ENCODE measurements around the gene TLR9.

TLR9 gene

DNA sequence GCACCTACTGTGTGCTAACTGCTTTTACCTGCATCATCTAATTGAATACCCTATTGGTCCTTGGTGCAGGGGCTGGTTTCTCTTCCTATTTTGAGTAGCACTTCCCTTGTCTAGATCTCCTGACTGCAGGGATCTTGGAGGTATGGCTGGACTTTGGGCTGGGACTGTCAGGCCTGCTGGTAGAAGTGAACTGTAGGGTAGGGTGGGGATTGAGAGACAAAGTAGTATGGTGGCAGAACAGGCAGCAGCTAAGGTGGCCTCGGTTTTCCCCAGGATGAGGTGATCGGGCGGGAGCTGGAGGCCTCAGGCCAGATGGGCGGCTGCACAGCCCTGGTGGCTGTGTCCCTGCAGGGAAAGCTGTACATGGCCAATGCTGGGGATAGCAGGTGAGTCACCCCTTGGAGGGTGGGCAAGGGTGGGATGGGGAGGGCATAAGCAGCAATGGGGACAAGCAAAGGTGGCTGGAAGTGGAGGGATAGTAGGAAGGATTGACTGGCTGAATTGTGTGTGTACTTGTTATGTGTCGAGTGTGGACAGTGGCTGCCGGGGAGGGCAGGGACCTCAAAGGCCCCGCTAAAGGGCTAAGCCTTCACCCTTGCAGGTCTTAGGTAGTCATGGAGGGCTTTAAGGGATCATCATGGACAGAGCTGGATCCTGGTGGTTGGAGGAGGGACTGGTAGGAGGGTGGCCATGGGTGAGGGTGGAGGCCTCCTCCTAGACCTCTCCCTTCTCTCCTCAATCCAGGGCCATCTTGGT, 22.1 kb upstream of the TLR9 start:
- no peak for DNase-seq (ENCODE audit: low read depth, low spot score)
- H3K27ac ChIP-seq: no peak overlapping the region

GRCh38 chr3:52246728-52247408, 21.4 kb upstream of the TLR9 start:
- H3K27ac ChIP-seq: no peak overlapping the region
- no peak for DNase-seq (ENCODE audit: low read depth, low spot score)

DNA sequence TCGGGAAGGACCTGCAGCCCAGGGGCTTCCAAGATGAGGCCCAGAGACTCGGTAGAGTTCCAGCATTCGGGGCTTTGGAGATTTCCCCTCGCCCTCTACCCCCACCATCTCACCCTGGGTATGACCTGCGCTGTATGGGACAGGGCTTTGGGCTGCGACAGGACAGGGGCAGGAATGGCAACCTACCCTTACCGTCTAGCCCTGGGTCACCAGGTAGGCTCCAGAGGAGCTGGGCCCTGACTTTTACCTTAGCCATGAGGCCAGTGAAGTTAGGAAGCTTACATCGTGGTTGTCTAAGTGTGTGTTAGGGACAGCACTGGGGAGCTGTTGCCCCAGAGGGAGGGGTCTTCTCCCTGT, 20.8 kb upstream of the TLR9 start:
- peak overlapping the region; percentile 67 for H3K27ac ChIP-seq
- DNase-seq (ENCODE audit: low read depth, low spot score): no peak

DNA sequence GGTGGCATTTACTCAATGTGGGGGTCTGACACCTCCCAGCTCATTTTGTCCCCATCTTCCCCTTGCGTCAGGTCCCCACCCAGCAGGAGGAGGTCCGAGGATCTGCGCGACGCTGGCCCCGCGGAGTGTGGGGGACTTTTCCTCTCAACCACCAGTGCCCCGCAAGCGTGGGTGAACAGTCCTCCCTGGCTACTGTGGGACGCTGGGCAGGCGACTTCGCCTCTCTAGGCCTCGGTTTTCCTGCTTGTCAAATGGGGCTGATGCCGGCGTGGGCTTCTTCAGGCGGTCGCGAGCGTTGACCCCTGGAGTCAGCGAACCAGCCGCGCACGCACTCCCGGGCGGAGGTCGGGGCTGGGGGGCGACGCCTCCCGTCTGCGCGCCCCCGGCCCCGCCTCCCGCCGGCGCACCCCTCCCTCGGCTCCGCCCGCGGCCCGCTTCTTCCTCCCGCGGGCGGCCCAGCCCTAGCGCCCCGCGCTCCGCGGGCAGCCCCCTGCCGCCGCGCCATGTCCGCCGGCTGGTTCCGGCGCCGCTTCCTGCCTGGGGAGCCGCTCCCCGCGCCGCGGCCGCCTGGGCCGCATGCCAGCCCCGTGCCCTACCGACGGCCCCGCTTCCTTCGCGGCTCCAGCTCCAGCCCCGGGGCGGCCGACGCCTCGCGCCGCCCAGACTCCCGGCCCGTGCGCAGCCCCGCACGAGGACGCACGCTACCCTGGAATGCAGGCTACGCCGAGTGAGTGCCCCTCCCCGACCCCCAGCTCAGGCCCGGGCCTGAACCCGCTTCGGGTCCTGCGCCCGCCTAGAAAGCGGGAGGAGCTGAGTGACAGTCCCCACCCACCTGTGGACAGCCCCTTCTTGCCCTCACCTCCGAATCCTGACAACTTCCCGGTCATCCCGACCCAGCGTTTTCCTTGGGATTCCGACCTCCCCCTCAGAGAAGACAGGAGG, 20.1 kb upstream of the TLR9 start, which contains the start of gene PPM1M:
TSS of gene PPM1M (plus strand) at position 438 of the 942 bp plus-strand sequence. CDS start at position 504, 66 bp downstream.
- H3K27ac ChIP-seq: peak within 1 kb of the TSS; percentile 67
- no peak for DNase-seq (ENCODE audit: low read depth, low spot score)

GRCh38 chr3:52243791-52244628, 18.6 kb upstream of the TLR9 start:
- no peak for DNase-seq (ENCODE audit: low read depth, low spot score)

DNA sequence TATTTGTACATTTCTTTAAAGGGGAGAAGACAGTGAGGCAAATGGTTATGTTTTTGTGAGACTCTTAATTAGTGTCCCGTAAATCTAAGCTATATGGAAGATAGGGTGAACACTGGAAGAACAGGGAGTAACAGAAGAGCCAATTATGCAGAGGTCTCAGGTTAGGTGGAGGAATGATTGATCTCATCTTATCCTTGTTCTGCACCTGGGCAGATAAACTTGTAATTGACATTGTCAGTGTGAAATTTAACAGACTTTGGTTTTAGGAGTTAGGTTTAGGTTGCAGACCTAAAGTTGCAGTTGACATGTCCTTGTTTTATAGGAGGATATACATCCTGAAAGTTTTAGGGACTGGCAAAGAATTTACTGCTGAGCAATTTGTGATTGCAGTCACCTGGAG, 16.6 kb upstream of the TLR9 start:
- no peak overlapping the region for H3K27ac ChIP-seq
- no peak for DNase-seq (ENCODE audit: low read depth, low spot score)

More at GRCh38 chr3:52243791-52244628, 18.6 kb upstream of the TLR9 start:
- H3K27ac ChIP-seq: peak overlapping the region; percentile 67

GRCh38 chr3:52240886-52241370, 15.5 kb upstream of the TLR9 start:
- peak overlapping the region; percentile 94 for H3K27ac ChIP-seq
- DNase-seq (ENCODE audit: low read depth, low spot score): no peak

DNA sequence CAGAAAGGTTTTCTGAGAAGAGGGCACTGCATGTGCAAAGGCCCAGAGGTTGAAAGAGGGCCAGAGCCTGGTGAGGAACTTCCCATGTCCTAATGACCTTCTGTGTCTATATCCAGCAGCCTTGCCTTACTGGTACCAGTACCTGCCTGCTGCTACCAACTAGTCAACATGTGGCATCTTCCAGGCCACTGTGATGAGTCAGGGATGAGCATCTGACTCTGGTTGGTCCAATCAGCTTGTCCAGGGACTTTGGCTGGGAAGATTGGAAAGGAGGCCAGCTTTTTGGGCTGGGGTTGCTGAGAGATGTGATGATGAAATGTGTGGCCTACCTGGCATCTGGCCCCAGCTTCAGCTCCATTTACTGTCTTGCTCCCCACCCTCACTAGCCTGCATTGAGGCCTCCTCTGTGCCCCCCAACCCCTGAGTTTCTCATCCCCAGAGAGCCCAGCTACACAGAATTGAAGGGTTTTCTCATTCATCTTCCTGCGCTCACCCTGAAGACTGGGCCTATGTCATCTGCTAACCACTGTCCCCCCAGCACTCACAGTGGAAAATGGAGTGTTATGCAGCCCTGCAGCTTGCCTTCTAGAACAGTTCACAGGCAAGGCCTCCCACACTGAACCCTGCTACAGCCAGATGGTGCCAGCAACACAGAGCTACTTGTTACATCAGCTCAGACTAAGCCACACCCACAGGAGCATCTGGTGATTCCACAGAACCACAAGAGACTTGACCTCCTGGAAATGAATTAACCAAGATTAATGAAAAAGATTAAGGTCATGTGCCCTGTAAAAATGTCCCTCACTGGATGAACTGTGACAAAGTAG, 14.8 kb upstream of the TLR9 start:
- DNase-seq (ENCODE audit: low read depth, low spot score): no peak
- H3K27ac ChIP-seq: peak overlapping the region; percentile 94

- no peak for DNase-seq (ENCODE audit: low read depth, low spot score)
These were observed 13.6 kb upstream of the TLR9 start, which contains the start of gene TWF2 for GRCh38 chr3:52238761-52239701. TWF2 (minus strand) TSS chr3:52239158; CDS start chr3:52239016, 142 bp downstream.

GRCh38 chr3:52238193-52238760, 12.8 kb upstream of the TLR9 start:
- no peak for DNase-seq (ENCODE audit: low read depth, low spot score)
- peak overlapping the region; percentile 94 for H3K27ac ChIP-seq

More at GRCh38 chr3:52238761-52239701, 13.6 kb upstream of the TLR9 start, which contains the start of gene TWF2:
- H3K27ac ChIP-seq: peak within 1 kb of the TSS; percentile 94

- no peak for DNase-seq (ENCODE audit: low read depth, low spot score)
These were observed 12.3 kb upstream of the TLR9 start for GRCh38 chr3:52237657-52238172.

GRCh38 chr3:52237006-52237656, 11.7 kb upstream of the TLR9 start:
- no peak for DNase-seq (ENCODE audit: low read depth, low spot score)
- H3K27ac ChIP-seq: peak overlapping the region; percentile 94

More at GRCh38 chr3:52237657-52238172, 12.3 kb upstream of the TLR9 start:
- peak overlapping the region; percentile 94 for H3K27ac ChIP-seq

GRCh38 chr3:52236424-52236886, 11.0 kb upstream of the TLR9 start:
- no peak overlapping the region for H3K27ac ChIP-seq
- DNase-seq (ENCODE audit: low read depth, low spot score): no peak

- DNase-seq (ENCODE audit: low read depth, low spot score): no peak
- no peak overlapping the region for H3K27ac ChIP-seq
These were observed 9.3 kb upstream of the TLR9 start for GRCh38 chr3:52234516-52235447.

DNA sequence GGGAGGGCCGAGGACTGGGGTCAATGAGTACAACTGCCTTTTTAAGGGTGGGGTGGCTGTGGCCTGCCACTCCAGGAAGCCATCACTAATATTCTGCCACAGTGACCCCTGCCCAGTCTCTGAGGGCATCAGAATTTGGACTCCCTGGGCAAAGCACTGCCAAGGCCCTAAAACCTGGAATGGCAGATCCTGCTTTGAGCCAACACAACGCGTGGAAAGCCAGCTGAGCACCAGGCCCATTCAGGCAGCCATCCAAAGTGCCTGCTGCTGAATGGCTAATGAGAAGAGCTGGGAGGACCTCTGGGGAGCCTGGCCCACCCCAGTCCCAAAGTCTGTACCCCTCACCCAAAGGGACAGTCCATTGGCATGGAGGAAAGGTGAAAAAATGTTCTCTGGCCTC, 8.5 kb upstream of the TLR9 start:
- no peak overlapping the region for H3K27ac ChIP-seq
- no peak for DNase-seq (ENCODE audit: low read depth, low spot score)
